ENCODE measurements around the gene SULT4A1.

DNA sequence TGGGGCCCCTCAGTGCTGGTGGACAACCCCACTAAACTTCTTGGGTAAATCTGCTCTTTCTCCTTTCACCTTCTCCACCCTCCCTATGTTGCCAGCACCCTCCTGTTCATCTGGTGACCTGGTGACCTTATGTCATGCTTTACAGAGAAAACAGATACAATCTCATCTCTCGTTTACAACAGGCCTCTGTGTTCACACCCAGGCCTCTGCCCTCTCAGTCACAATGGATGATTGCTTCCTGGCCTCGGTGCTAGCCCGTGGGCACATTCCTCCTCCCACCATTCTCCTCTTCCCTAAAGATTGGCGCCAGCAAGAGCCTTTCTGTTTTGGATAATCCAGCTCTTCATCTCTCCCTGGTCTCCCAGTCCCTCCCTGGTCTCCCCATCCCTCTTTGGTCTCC is 49.0 kb upstream of the SULT4A1 start:
- TF ChIP-seq POLR2A (IDR thresholded peaks at IDR 0.05) = no peak
- TF ChIP-seq, protein P1, sequence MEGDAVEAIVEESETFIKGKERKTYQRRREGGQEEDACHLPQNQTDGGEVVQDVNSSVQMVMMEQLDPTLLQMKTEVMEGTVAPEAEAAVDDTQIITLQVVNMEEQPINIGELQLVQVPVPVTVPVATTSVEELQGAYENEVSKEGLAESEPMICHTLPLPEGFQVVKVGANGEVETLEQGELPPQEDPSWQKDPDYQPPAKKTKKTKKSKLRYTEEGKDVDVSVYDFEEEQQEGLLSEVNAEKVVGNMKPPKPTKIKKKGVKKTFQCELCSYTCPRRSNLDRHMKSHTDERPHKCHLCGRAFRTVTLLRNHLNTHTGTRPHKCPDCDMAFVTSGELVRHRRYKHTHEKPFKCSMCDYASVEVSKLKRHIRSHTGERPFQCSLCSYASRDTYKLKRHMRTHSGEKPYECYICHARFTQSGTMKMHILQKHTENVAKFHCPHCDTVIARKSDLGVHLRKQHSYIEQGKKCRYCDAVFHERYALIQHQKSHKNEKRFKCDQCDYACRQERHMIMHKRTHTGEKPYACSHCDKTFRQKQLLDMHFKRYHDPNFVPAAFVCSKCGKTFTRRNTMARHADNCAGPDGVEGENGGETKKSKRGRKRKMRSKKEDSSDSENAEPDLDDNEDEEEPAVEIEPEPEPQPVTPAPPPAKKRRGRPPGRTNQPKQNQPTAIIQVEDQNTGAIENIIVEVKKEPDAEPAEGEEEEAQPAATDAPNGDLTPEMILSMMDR (IDR thresholded peaks at IDR 0.05) = no peak

All from body of pancreas (tissue), 4 donors.